SK-N-SH treated with all-trans-retinoic acid at 6 μM for 48 hours (cell line): Measurements from ENCODE around the gene MEIS2.

ENCODE experiments used
- ATAC-seq: fragments of 200-7000 bp; cut with Tn5 transposase; 3 replicates; pipeline ENCODE4 v1.9.1; 2020; ENCODE audit warnings: mild to moderate bottlenecking, moderate library complexity
- BACH2 ChIP-seq: fragments of 250-450 bp; sonication (Bioruptor Pico); IDR thresholded peaks from 2 replicates; pipeline ENCODE4 v1.9.0; 2021; ENCODE audit warnings: mild to moderate bottlenecking, borderline replicate concordance
- CREB5 ChIP-seq: fragments of 250-450 bp; sonication (Bioruptor Pico); IDR thresholded peaks from 2 replicates; pipeline ENCODE4 v1.5.1; 2020; ENCODE audit warnings: low read depth, mild to moderate bottlenecking, moderate library complexity
- CSDC2 ChIP-seq: fragments of 250-450 bp; sonication (Bioruptor Pico); IDR thresholded peaks from 2 replicates; pipeline ENCODE4 v1.5.0; 2020; ENCODE audit warnings: mild to moderate bottlenecking, moderate library complexity
- CSRNP3 ChIP-seq: fragments of 250-450 bp; sonication (Bioruptor Pico); IDR thresholded peaks from 2 replicates; pipeline ENCODE4 v1.5.1; 2021; ENCODE audit warnings: mild to moderate bottlenecking, moderate library complexity
- ESRRG ChIP-seq: fragments of 250-450 bp; sonication (Bioruptor Pico); IDR thresholded peaks from 2 replicates; pipeline ENCODE4 v1.6.1; 2021; ENCODE audit warnings: mild to moderate bottlenecking
- GLIS3 ChIP-seq: fragments of 250-450 bp; sonication (Bioruptor Pico); IDR thresholded peaks from 2 replicates; pipeline ENCODE4 v1.5.0; 2020; ENCODE audit warnings: mild to moderate bottlenecking, moderate library complexity
- ISL1 ChIP-seq: fragments of 250-450 bp; sonication (Bioruptor Pico); IDR thresholded peaks from 2 replicates; pipeline ENCODE4 v2.1.2; 2022; ENCODE audit warnings: mild to moderate bottlenecking, moderate library complexity
- PATZ1 ChIP-seq: fragments of 250-450 bp; sonication (Bioruptor Pico); IDR thresholded peaks from 2 replicates; pipeline ENCODE4 v1.8.0; 2020; ENCODE audit warnings: mild to moderate bottlenecking, moderate library complexity, borderline replicate concordance
- POU6F1 ChIP-seq: fragments of 250-450 bp; sonication (Bioruptor Pico); IDR thresholded peaks from 2 replicates; pipeline ENCODE4 v1.8.0; 2021; ENCODE audit warnings: low read depth, mild to moderate bottlenecking, moderate library complexity, borderline replicate concordance
- PPARA ChIP-seq: fragments of 250-450 bp; sonication (Bioruptor Pico); IDR thresholded peaks from 2 replicates; pipeline ENCODE4 v1.5.0; 2020; ENCODE audit warnings: mild to moderate bottlenecking, borderline replicate concordance
- RARB ChIP-seq: fragments of 250-450 bp; sonication (Bioruptor Pico); IDR thresholded peaks from 2 replicates; pipeline ENCODE4 v1.8.0; 2021; ENCODE audit warnings: mild to moderate bottlenecking, moderate library complexity
- SNAI2 ChIP-seq: fragments of 250-450 bp; sonication (Bioruptor Pico); IDR thresholded peaks from 2 replicates; pipeline ENCODE4 v1.5.0; 2020; ENCODE audit warnings: mild to moderate bottlenecking, moderate library complexity
- TCF4 ChIP-seq: fragments of 250-450 bp; sonication (Bioruptor Pico); IDR thresholded peaks from 2 replicates; pipeline ENCODE4 v1.8.0; 2021; ENCODE audit warnings: mild to moderate bottlenecking, moderate library complexity, borderline replicate concordance
- TOX ChIP-seq: fragments of 250-450 bp; sonication (Bioruptor Pico); IDR thresholded peaks from 2 replicates; pipeline ENCODE4 v1.8.0; 2021; ENCODE audit warnings: mild to moderate bottlenecking, moderate library complexity, borderline replicate concordance
- TSHZ2 ChIP-seq: fragments of 250-450 bp; sonication (Bioruptor Pico); IDR thresholded peaks from 2 replicates; pipeline ENCODE4 v1.5.0; 2020; ENCODE audit warnings: mild to moderate bottlenecking, moderate library complexity
- ZC3H10 ChIP-seq: fragments of 250-450 bp; sonication (Bioruptor Pico); IDR thresholded peaks from 2 replicates; pipeline ENCODE4 v1.5.1; 2021; ENCODE audit warnings: mild to moderate bottlenecking, moderate library complexity
- ZFP3 ChIP-seq: fragments of 250-450 bp; sonication (Bioruptor Pico); IDR thresholded peaks from 2 replicates; pipeline ENCODE4 v1.5.0; 2020; ENCODE audit warnings: mild to moderate bottlenecking, moderate library complexity
- ZFP30 ChIP-seq: fragments of 450-650 bp; formaldehyde crosslinking; IDR thresholded peaks from 2 replicates; pipeline ENCODE4 v1.5.0; 2022; ENCODE audit warnings: mild to moderate bottlenecking, moderate library complexity
- ZNF565 ChIP-seq: fragments of 450-650 bp; formaldehyde crosslinking; conservative IDR thresholded peaks from 2 replicates; pipeline ENCODE4 v1.5.0; 2020; ENCODE audit warnings: low read depth, mild to moderate bottlenecking, moderate library complexity
- ZNF70 ChIP-seq: fragments of 450-650 bp; formaldehyde crosslinking; IDR thresholded peaks from 2 replicates; pipeline ENCODE4 v1.5.0; 2020; ENCODE audit warnings: mild to moderate bottlenecking, moderate library complexity
- ZNF8 ChIP-seq: fragments of 450-650 bp; formaldehyde crosslinking; IDR thresholded peaks from 2 replicates; pipeline ENCODE4 v1.5.0; 2020; ENCODE audit warnings: mild to moderate bottlenecking, moderate library complexity

Gene MEIS2

GRCh38 chr15:37041836-37042235 lies 58.5 kb downstream of the MEIS2 start:
- TF ChIP-seq TOX (CRISPR knock-in tag): no peak
- TF ChIP-seq ZNF8: no peak
- TF ChIP-seq CREB5 (CRISPR knock-in tag): no peak
- TF ChIP-seq PPARA (CRISPR knock-in tag): no peak
- no peak for TF ChIP-seq TSHZ2 (CRISPR knock-in tag)
- no peak for TF ChIP-seq TCF4 (CRISPR knock-in tag)
- no peak for TF ChIP-seq ZC3H10 (CRISPR knock-in tag)
- TF ChIP-seq ZNF70 (CRISPR knock-in tag): no peak
- TF ChIP-seq GLIS3 (CRISPR knock-in tag): no peak
- TF ChIP-seq ZFP30 (CRISPR knock-in tag): no peak
- no peak for ATAC-seq

- ATAC-seq: no peak
- no peak for TF ChIP-seq ISL1 (CRISPR knock-in tag)
- TF ChIP-seq ESRRG (CRISPR knock-in tag): no peak
- no peak for TF ChIP-seq TCF4 (CRISPR knock-in tag)
- no peak for TF ChIP-seq PATZ1
- TF ChIP-seq POU6F1 (CRISPR knock-in tag): no peak
- no peak for TF ChIP-seq SNAI2 (CRISPR knock-in tag)
- no peak for TF ChIP-seq CSDC2
These were observed 59.3 kb downstream of the MEIS2 start for GRCh38 chr15:37041042-37041441.

GRCh38 chr15:37040072-37040742 lies 60.1 kb downstream of the MEIS2 start:
- no peak; the same call in 2 of the 3 replicates for ATAC-seq
- TF ChIP-seq RARB (CRISPR knock-in tag) (no peak), ZNF70 (CRISPR knock-in tag) (no peak), ISL1 (CRISPR knock-in tag) (no peak), TCF4 (CRISPR knock-in tag) (no peak), CSRNP3 (CRISPR knock-in tag) (no peak), BACH2 (CRISPR knock-in tag) (no peak), TOX (CRISPR knock-in tag) (no peak), CREB5 (CRISPR knock-in tag) (no peak), ZNF565 (CRISPR knock-in tag) (no peak), ESRRG (CRISPR knock-in tag) (no peak), ZFP3 (CRISPR knock-in tag) (no peak)
